WTC11 (cell line): Measurements from ENCODE around the gene SPOP. TPM values are rescaled to one million over a fixed set of nuclear protein-coding genes. Genes with fewer than 3 reads are reported as not detected.
"Not testable (repeated sequence)": the region's sequence is repeated elsewhere in the genome, so short reads cannot be mapped to it uniquely, and the experiment has no call there.

Source experiments
- ATAC-seq: fragments of 200-7000 bp; cut with Tn5 transposase; 2 replicates; pipeline ENCODE4 v1.10.0; 2021; ENCODE audit warnings: mild to moderate bottlenecking, moderate library complexity
- CTCF ChIA-PET: fragments of 300-600 bp; sonication (Branson Sonifier 250); formaldehyde crosslinking; loops from one replicate; lab custom pipeline; 2021; ENCODE audit warnings: antibody characterized with exemption; lab: Charles Lee
- POLR2A ChIA-PET: fragments of 350-600 bp; sonication (Branson Sonifier 250); formaldehyde crosslinking; loops from one replicate; lab custom pipeline; 2021; ENCODE audit warnings: antibody characterized with exemption; lab: Charles Lee
- DNase-seq: peaks from one replicate; pipeline ENCODE4 v3.0.0; 2021; ENCODE audit warnings: low spot score
- H3K27ac Mint-ChIP-seq: 2 replicates; pipeline ENCODE4 v1.8.0; 2021; ENCODE audit warnings: mixed read lengths
- H3K27me3 Mint-ChIP-seq: 2 replicates; pipeline ENCODE4 v1.8.0; 2021; ENCODE audit warnings: low read depth, mild to moderate bottlenecking, moderate library complexity, mixed read lengths
- H3K36me3 Mint-ChIP-seq: 2 replicates; pipeline ENCODE4 v1.8.0; 2021; ENCODE audit warnings: mixed read lengths
- H3K4me1 Mint-ChIP-seq: 2 replicates; pipeline ENCODE4 v1.8.0; 2022; ENCODE audit warnings: mixed read lengths
- H3K4me3 Mint-ChIP-seq: 2 replicates; pipeline ENCODE4 v1.8.0; 2021; ENCODE audit warnings: mild to moderate bottlenecking, moderate library complexity, mixed read lengths
- H3K9me3 Mint-ChIP-seq: 2 replicates; pipeline ENCODE4 v1.8.0; 2021; ENCODE audit warnings: mixed read lengths
- ARID4B ChIP-seq: sonication (generic); formaldehyde crosslinking; IDR thresholded peaks from 2 replicates; pipeline ENCODE4 v1.8.0; 2023; ENCODE audit warnings: missing genetic modification reagents, mild to moderate bottlenecking, borderline replicate concordance
- ATF6 ChIP-seq: sonication (generic); formaldehyde crosslinking; IDR thresholded peaks from 2 replicates; pipeline ENCODE4 v1.8.1; 2023; ENCODE audit warnings: mild to moderate bottlenecking, missing genetic modification reagents
- CREM ChIP-seq: sonication (generic); formaldehyde crosslinking; IDR thresholded peaks from 2 replicates; pipeline ENCODE4 v1.8.1; 2022; ENCODE audit warnings: mild to moderate bottlenecking, missing genetic modification reagents, moderate library complexity
- EMX1 ChIP-seq: fragments of 250-450 bp; sonication (Bioruptor Pico); IDR thresholded peaks from 2 replicates; pipeline ENCODE4 v1.8.0; 2021; ENCODE audit warnings: mild to moderate bottlenecking
- ESRRA ChIP-seq: sonication (generic); formaldehyde crosslinking; IDR thresholded peaks from 2 replicates; pipeline ENCODE4 v1.8.1; 2022; ENCODE audit warnings: mild to moderate bottlenecking, missing genetic modification reagents, borderline replicate concordance
- FOXP1 ChIP-seq: sonication (generic); formaldehyde crosslinking; IDR thresholded peaks from 2 replicates; pipeline ENCODE4 v1.8.0; 2022; ENCODE audit warnings: missing genetic modification reagents, mild to moderate bottlenecking, moderate library complexity, borderline replicate concordance
- GABPB1 ChIP-seq: sonication (generic); formaldehyde crosslinking; IDR thresholded peaks from 2 replicates; pipeline ENCODE4 v1.8.1; 2023; ENCODE audit warnings: mild to moderate bottlenecking, missing genetic modification reagents
- HMGA2 ChIP-seq: fragments of 250-450 bp; sonication (Bioruptor Pico); IDR thresholded peaks from 2 replicates; pipeline ENCODE4 v1.4.0; 2021; ENCODE audit warnings: mild to moderate bottlenecking, moderate library complexity
- MAX ChIP-seq: sonication (generic); formaldehyde crosslinking; IDR thresholded peaks from 2 replicates; pipeline ENCODE4 v1.8.0; 2022; ENCODE audit warnings: mild to moderate bottlenecking, missing genetic modification reagents
- PRDM15 ChIP-seq: sonication (generic); formaldehyde crosslinking; IDR thresholded peaks from 2 replicates; pipeline ENCODE4 v1.8.0; 2022; ENCODE audit warnings: missing genetic modification reagents
- SP1 ChIP-seq: sonication (generic); formaldehyde crosslinking; conservative IDR thresholded peaks from 2 replicates; pipeline ENCODE4 v1.8.1; 2022; ENCODE audit warnings: missing genetic modification reagents
- TEAD1 ChIP-seq: sonication (generic); formaldehyde crosslinking; IDR thresholded peaks from 2 replicates; pipeline ENCODE4 v1.8.0; 2022; ENCODE audit warnings: mild to moderate bottlenecking, missing genetic modification reagents
- TEAD4 ChIP-seq: sonication (generic); formaldehyde crosslinking; IDR thresholded peaks from 2 replicates; pipeline ENCODE4 v1.8.0; 2022; ENCODE audit warnings: mild to moderate bottlenecking, missing genetic modification reagents
- ZNF121 ChIP-seq: sonication (generic); formaldehyde crosslinking; IDR thresholded peaks from 2 replicates; pipeline ENCODE4 v1.8.0; 2023; ENCODE audit warnings: missing genetic modification reagents
- ZNF423 ChIP-seq: fragments of 250-450 bp; sonication (Bioruptor Pico); IDR thresholded peaks from 2 replicates; pipeline ENCODE4 v2.1.2; 2022; ENCODE audit warnings: mild to moderate bottlenecking, moderate library complexity
- total RNA-seq: library from RNA; stranded (reverse); gene quantifications from 3 replicates; pipeline ENCODE4 v1.2.3, GENCODE V29; 2021
- TF ChIP-seq, protein P1 (sequence below): sonication (generic); formaldehyde crosslinking; IDR thresholded peaks from 2 replicates; pipeline ENCODE4 v1.8.1; 2022; ENCODE audit warnings: low read depth, mild to moderate bottlenecking, moderate library complexity, missing genetic modification reagents, borderline replicate concordance

The SPOP gene
- total RNA-seq, 1 experiment from 2014 or later: 19.2 TPM

GRCh38 chr17:49570540-49571242 lies 107.2 kb downstream of the SPOP start:
- H3K27me3 Mint-ChIP-seq: peaks cover 22% of the 10 kb centered on the region
- CTCF ChIA-PET: interaction anchor here (0.5 to 6.3 kb wide), 17 partner anchors 14 to 426 kb away, joined by 3 to 99 read pairs (median 3); partner anchors contain the start of genes SLC35B1 and SPOP
- no peak overlapping the region for H3K27ac Mint-ChIP-seq
- ATAC-seq (no peak), DNase-seq (no peak)
- no peaks in the 10 kb centered on the region for H3K36me3 Mint-ChIP-seq
- H3K4me3 Mint-ChIP-seq: peak overlapping the region; percentile 86
- POLR2A ChIA-PET: interaction anchor here (1.0 to 1.4 kb wide), 2 partner anchors 28 to 138 kb away, joined by 3 read pairs; partner anchors contain the start of gene SLC35B1
- no peak for TF ChIP-seq ATF6 (CRISPR knock-in tag)
- TF ChIP-seq PRDM15: peak; percentile 41; the same call in 1 of the 2 replicates
- TF ChIP-seq FOXP1 (CRISPR knock-in tag): no peak
- TF ChIP-seq TEAD4 (CRISPR knock-in tag): no peak
- no peak for TF ChIP-seq ZNF423 (CRISPR knock-in tag)
- TF ChIP-seq EMX1 (CRISPR knock-in tag): no peak
- peaks cover 44% of the 10 kb centered on the region for H3K4me1 Mint-ChIP-seq
- no peaks in the 10 kb centered on the region for H3K9me3 Mint-ChIP-seq

DNA sequence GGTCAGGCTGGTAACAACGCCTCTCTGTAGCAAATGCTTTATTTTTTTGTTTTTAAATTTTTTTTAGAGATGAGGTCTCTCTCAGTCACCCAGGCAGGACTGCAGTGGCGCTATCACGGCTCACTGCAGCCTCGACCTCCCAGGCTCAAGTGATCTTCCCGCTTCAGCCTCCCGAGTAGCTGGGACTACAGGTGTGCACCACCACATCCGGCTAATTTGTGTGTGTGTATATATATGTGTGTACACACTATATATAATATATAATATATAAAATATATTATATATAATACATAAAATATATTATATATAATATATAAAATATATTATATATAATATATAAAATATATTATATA lies 109.2 kb downstream of the SPOP start:
- peaks cover 35% of the 10 kb centered on the region for H3K4me1 Mint-ChIP-seq
- DNase-seq, H3K27ac Mint-ChIP-seq, ATAC-seq, H3K9me3 Mint-ChIP-seq, POLR2A ChIA-PET, H3K36me3 Mint-ChIP-seq: not testable (repeated sequence)
- CTCF ChIA-PET: interaction anchor here (1.5 to 6.3 kb wide), 5 partner anchors 12 to 283 kb away, joined by 5 to 99 read pairs (median 13); no protein-coding TSS in a partner anchor
- peak; percentile 52; the same call in 1 of the 2 replicates for TF ChIP-seq HMGA2
- H3K4me3 Mint-ChIP-seq: peak overlapping the region; percentile 69
- H3K27me3 Mint-ChIP-seq: peaks cover 20% of the 10 kb centered on the region

DNA sequence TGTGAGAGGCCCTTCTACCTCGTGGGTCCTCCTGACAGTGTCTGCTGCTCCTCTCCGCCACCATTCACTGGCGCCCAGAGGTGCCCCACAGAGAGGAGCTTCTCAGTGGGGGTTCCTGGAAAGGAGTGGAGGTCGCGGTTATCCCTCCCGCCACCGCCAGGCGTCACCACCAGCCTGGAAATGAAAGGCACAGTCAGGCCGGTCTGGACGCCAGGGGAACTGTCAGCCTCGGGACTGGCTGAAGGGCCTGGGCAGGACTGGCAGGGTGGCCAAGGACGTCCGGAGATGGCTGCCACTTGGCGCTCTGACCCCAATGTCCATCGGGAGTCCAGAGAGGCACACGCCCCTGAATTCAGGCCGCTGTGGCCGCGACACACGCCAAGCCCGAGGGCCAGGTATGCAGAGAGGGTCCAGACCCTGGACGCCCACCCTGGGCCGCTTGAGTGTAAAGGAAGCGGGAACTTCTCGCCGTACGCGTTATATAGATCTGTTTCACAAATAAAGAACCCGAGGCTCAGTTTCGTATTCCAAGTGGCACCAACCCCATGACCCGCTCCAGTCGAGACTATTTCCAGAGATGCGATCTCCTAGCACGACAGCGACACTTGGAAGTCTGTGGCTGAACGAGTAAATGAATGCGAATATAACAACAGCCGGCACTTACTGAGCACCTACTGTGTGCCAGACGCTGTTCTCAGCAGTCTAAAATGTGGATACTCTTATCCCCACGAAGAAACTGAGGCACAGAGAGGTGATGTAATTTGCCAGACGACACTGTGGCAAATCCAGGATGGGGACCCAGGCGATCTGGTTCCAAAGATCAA lies 109.8 kb downstream of the SPOP start:
- no peaks in the 10 kb centered on the region for H3K9me3 Mint-ChIP-seq
- peak overlapping the region; percentile 32; the same call in 1 of the 2 replicates for H3K27ac Mint-ChIP-seq
- ATAC-seq (peak; percentile 63), DNase-seq (peak; percentile 92)
- H3K4me1 Mint-ChIP-seq: peaks cover 29% of the 10 kb centered on the region
- POLR2A ChIA-PET: interaction anchor here (0.6 to 1.0 kb wide), 2 partner anchors 140 to 220 kb away, joined by 3 to 4 read pairs; partner anchors contain the start of genes KAT7 and SLC35B1
- CTCF ChIA-PET: interaction anchor here (0.5 to 6.3 kb wide), 29 partner anchors 8 to 428 kb away, joined by 3 to 99 read pairs (median 5); partner anchors contain the start of genes FAM117A, NXPH3, PHB1 and SLC35B1
- no peaks in the 10 kb centered on the region for H3K36me3 Mint-ChIP-seq
- H3K27me3 Mint-ChIP-seq: peaks cover 14% of the 10 kb centered on the region
- peak overlapping the region; percentile 69 for H3K4me3 Mint-ChIP-seq
- TF ChIP-seq TEAD1 (CRISPR knock-in tag) (0 out of 2 replicates have a peak, but pooled peaks have one; percentile 43), ZNF121 (CRISPR knock-in tag) (no peak), SP1 (peak; percentile 25; the same call in 1 of the 2 replicates), MAX (CRISPR knock-in tag) (peak; percentile 55; the same call in 1 of the 2 replicates), ZNF423 (CRISPR knock-in tag) (peak; percentile 97), ARID4B (CRISPR knock-in tag) (peak; percentile 52; the same call in 1 of the 2 replicates), GABPB1 (peak; percentile 36; the same call in 1 of the 2 replicates), CREM (0 out of 2 replicates have a peak, but pooled peaks have one; percentile 39), ESRRA (no peak)
- TF ChIP-seq, protein P1, sequence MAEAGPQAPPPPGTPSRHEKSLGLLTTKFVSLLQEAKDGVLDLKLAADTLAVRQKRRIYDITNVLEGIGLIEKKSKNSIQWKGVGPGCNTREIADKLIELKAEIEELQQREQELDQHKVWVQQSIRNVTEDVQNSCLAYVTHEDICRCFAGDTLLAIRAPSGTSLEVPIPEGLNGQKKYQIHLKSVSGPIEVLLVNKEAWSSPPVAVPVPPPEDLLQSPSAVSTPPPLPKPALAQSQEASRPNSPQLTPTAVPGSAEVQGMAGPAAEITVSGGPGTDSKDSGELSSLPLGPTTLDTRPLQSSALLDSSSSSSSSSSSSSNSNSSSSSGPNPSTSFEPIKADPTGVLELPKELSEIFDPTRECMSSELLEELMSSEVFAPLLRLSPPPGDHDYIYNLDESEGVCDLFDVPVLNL (CRISPR knock-in tag): no peak
